GM19099 (cell line): ENCODE data around the gene TNIP2.

Source experiments
- POLR2A ChIP-seq: IDR thresholded peaks from 3 replicates; pipeline ENCODE4 v1.6.1; 2011; ENCODE audit warnings: low read depth; ENCODE audit not compliant: insufficient read length; ENCODE audit errors: extremely low read depth

The TNIP2 gene

DNA sequence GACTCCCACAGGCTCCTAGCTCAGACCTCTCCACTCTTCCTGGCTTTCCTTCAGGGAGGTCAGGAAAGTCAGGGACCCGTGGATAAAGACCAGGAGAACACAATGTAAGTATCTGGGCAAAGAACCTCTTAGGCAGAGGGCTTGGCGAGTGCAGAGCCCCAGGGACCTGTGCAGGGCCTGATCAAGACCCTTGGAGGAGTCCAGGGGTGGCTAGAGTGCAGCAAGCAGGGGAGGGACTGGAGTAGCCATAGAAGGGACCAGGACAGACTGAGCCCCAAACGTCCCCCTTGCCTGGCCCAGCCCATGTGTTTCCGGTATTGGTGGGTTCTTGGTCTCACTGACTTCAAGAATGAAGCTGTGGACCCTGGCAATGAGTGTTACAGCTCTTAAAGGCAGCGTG, 5.9 kb upstream of the TNIP2 start:
- no peak for TF ChIP-seq POLR2A

- TF ChIP-seq POLR2A: no peak
Observed at GRCh38 chr4:2761035-2761923, 5.1 kb upstream of the TNIP2 start.

- no peak for TF ChIP-seq POLR2A
Observed at GRCh38 chr4:2757426-2757825, 1.3 kb upstream of the TNIP2 start.

GRCh38 chr4:2756691-2757350, 685 bp upstream of the TNIP2 start:
- TF ChIP-seq POLR2A: no peak

- TF ChIP-seq POLR2A: no peak
Observed at GRCh38 chr4:2754848-2755819, 1.0 kb downstream of the TNIP2 start.

DNA sequence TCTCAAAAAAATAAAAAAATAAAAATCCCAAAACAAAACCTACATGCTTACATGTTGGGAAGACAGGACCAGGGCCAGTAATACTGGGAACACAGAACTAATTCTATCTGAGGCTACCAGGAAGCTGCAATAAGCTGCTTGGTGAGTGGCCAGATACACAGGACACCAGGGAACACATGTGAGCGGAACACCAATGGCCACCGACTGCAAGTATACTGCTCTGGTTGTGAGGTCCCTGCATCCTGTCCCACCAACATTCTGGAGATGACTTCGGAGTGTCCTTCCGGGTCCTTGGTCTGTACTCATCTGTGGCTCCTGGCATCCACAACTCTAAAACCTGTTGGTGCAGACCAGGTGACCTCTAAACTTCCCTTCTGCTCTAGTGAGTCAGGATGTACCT, 2.7 kb downstream of the TNIP2 start:
- TF ChIP-seq POLR2A: no peak

- no peak for TF ChIP-seq POLR2A
Observed at GRCh38 chr4:2750719-2751605, 5.2 kb downstream of the TNIP2 start.

DNA sequence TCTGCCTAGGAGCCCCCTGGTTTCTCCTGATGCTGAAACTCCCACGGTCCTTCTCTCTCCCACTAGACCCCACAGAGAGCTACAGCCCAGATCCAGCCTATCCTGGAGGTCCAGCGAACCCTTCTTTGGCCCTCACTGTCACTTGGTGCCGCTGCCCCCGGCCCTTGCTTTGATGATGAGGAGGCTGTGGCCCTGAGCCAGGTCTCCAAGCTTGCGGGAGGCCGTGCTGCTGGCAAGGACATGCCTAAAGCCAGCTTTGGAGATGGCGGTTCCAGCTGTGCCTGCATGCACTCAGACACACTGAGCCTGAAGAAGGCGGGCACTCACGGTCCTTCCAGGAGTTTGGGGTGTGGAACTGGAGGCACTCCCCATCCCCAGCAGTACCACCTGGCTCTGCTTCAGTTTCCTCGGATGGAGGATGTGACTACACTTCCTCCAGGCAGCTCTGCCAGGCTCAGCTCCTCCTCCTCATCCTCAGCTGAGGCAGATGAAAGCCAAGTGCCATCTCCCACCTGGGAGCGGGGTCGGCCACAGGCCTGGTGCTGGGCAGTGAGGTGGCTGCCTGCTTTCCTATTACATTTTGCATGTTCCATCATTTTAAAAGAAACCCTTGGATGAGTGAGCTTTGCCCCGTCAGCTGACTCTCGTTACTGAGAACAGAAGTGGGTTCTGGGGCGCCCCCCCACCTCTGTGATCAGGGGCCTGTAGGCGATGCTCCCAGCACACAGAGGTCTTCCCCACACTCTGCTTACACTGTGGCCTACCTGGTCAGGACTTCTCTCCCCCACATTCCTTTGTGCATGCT, 9.0 kb downstream of the TNIP2 start:
- TF ChIP-seq POLR2A: peak; percentile 21

DNA sequence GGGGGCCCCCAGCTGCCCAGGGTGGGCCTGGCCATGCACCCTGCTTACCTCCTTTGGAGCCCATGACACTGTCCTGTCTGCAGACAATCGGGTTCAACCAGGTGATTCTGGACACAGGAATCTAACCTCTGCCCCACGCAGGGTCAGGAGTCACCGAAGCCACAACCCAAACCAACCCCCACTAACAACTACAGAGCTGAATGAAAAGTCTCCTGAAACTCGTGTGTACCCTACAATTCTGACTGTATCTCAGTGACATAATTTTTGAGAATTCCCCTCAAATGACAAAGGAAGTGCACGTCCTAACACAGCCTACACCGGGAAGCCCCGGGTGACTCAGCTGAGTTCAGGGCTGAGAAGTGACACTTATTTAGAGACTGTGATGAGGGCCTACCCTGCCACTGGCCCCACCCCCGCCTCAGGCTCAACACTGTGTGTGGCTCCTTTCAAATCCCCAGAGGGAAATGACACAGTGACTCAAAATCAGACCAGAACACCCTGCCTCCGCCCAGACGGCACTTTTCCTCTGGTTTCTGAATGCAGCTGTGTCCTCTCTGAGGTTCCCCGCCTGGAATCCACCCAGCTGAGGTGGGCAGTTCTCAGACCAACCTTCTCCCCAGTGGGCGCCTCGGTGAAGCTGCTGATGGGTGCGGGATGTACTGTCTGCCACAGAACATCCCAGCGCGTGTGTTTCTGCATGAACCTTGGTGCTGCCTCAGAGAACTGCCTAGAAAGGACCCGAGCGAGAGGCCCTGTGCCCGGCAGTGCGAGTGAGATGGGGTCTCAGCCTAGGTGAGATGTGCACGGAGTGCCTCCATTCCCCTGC, 9.9 kb downstream of the TNIP2 start:
- peak; percentile 18 for TF ChIP-seq POLR2A

GRCh38 chr4:2745516-2745915, 10.6 kb downstream of the TNIP2 start:
- TF ChIP-seq POLR2A: no peak

DNA sequence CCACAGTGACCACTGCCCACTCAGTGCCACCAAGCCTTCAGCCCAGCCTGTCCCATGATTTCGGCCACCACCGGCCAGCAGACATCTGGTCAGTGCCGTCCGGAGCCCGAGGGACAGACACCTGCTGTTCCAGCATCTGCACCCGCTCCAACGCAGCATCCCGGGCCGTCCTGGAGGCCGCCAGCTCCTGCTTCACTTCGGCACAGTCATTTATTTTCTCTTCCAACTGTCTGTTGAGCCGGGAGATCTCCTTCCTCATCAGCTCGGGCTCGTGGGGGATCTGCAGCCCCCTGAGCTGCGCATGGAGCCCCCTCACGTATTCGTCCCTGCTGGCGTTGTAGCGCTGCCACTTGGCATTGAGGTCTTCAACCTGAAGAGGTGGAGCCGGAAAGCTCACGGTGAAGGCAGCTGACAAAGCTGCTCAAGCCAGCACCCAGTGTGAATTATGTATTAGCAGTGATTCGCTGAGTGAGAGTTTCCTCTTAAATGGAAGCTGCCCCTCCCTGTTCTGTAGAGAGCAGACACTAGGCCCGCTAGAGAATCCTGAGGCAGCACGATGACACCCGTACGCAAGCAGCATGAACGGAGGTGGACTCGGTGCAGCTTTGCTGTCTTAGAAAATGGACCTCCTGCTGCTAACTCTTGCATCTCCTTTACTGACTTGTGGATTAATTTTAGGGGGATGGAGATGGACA, 11.4 kb downstream of the TNIP2 start:
- TF ChIP-seq POLR2A: no peak
